ENCODE data around the gene CPED1. TPM values are rescaled to one million over a fixed set of nuclear protein-coding genes. Genes with fewer than 3 reads are reported as not detected.

Gene CPED1
- total and polyA plus RNA-seq, 2 experiments from 2014 or later: 0.17 to 0.47 TPM

GRCh38 chr7:121085922-121086321, 97.4 kb downstream of the CPED1 start (continued):
- TF ChIP-seq CTCF (conservative IDR thresholded peaks at IDR 0.05; ENCODE audit: low read depth in 2 of 2) (no peak), ZNF331 (CRISPR knock-in tag; IDR thresholded peaks at IDR 0.05; ENCODE audit: low read depth) (no peak)

- Mint-ChIP-seq H3K9me3 (no peaks in the 10 kb centered on the region), H3K4me3 (no peak overlapping the region), H3K36me3 (ENCODE audit: low read depth) (no peaks in the 10 kb centered on the region), H3K27me3 (ENCODE audit: insufficient read depth, low read depth, poor library complexity) (no peaks in the 10 kb centered on the region), H3K4me1 (no peaks in the 10 kb centered on the region), H3K27ac (no peak overlapping the region)
- Histone ChIP-seq H3K4me2 (no peak overlapping the region), H3K36me3 (ENCODE audit: insufficient read depth) (no peaks in the 10 kb centered on the region), H2AFZ (no peak overlapping the region), H3K27ac (ENCODE audit: low read depth) (no peak overlapping the region), H3K27me3 (ENCODE audit: insufficient read depth) (no peaks in the 10 kb centered on the region), H3F3A (replicated peaks; ENCODE audit: low read depth) (no peaks in the 10 kb centered on the region), H3K4me3 (no peak overlapping the region), H3K9me2 (ENCODE audit: insufficient read depth) (no peaks in the 10 kb centered on the region), H3K79me2 (replicated peaks; ENCODE audit: insufficient read depth) (no peaks in the 10 kb centered on the region), H3K4me1 (ENCODE audit: insufficient read depth) (no peaks in the 10 kb centered on the region), H4K20me1 (replicated peaks; ENCODE audit: insufficient read depth) (no peaks in the 10 kb centered on the region)
- ATAC-seq (no peak), DNase-seq (ENCODE audit: low spot score) (no peak)
- TF ChIP-seq ETS1 (IDR thresholded peaks at IDR 0.05) (no peak), CREB1 (CRISPR knock-in tag; IDR thresholded peaks at IDR 0.05; ENCODE audit: low read depth) (no peak), EZH2 (IDR thresholded peaks at IDR 0.05; ENCODE audit: low read depth, unreplicated experiment) (no peak)
These were observed 100.4 kb downstream of the CPED1 start for GRCh38 chr7:121088870-121089269.

- H3K36me3 ChIP-seq (ENCODE audit: insufficient read depth): no peaks in the 10 kb centered on the region
- H3K9me2 ChIP-seq (ENCODE audit: insufficient read depth): no peaks in the 10 kb centered on the region
- H4K20me1 ChIP-seq (replicated peaks; ENCODE audit: insufficient read depth): no peaks in the 10 kb centered on the region
- Mint-ChIP-seq H3K4me1 (no peaks in the 10 kb centered on the region; the same call in 2 of the 3 replicates), H3K36me3 (ENCODE audit: low read depth) (no peaks in the 10 kb centered on the region), H3K9me3 (no peaks in the 10 kb centered on the region), H3K4me3 (no peak overlapping the region), H3K27ac (no peak overlapping the region), H3K27me3 (ENCODE audit: insufficient read depth, low read depth, poor library complexity) (no peaks in the 10 kb centered on the region)
- H3K4me3 ChIP-seq: no peak overlapping the region
- H3K27ac ChIP-seq (ENCODE audit: low read depth): no peak overlapping the region
- H3K27me3 ChIP-seq (ENCODE audit: insufficient read depth): no peaks in the 10 kb centered on the region
- no peaks in the 10 kb centered on the region for H3K79me2 ChIP-seq (replicated peaks; ENCODE audit: insufficient read depth)
- H3F3A ChIP-seq (replicated peaks; ENCODE audit: low read depth): no peaks in the 10 kb centered on the region
- no peak for ATAC-seq
- no peak overlapping the region for H2AFZ ChIP-seq
- DNase-seq (ENCODE audit: low spot score): no peak
- no peaks in the 10 kb centered on the region for H3K4me1 ChIP-seq (ENCODE audit: insufficient read depth)
- no peak overlapping the region for H3K4me2 ChIP-seq
- no peak for TF ChIP-seq STAT1 (IDR thresholded peaks at IDR 0.05; ENCODE audit: unreplicated experiment)
- TF ChIP-seq ZNF114 (CRISPR knock-in tag; IDR thresholded peaks at IDR 0.05): no peak
- TF ChIP-seq EZH2phosphoT487 (IDR thresholded peaks at IDR 0.05; ENCODE audit: unreplicated experiment): no peak
- TF ChIP-seq NANOG (IDR thresholded peaks at IDR 0.05; ENCODE audit: borderline replicate concordance): no peak
- no peak for TF ChIP-seq CREB1 (CRISPR knock-in tag; IDR thresholded peaks at IDR 0.05; ENCODE audit: low read depth)
- TF ChIP-seq REST (IDR thresholded peaks at IDR 0.05; ENCODE audit: unreplicated experiment): no peak
These were observed 106.3 kb downstream of the CPED1 start for GRCh38 chr7:121094829-121095228.

Measured in GM23338 (cell line).